Body of pancreas (tissue), 4 donors: Measurements from ENCODE around the gene ZNF200.

Experiments used
- CTCF ChIP-seq, 7 experiments: fragments of 450-650 bp in 4 of 7; fragments of 200-600 bp in 3 of 7; sonication (generic) in 3 of 7; IDR thresholded peaks; one replicate each; pipeline ENCODE4 v1.5.1; 2016 to 2019; ENCODE audit warnings: antibody characterized with exemption in 7 of 7
- POLR2A ChIP-seq, 3 donors: fragments of 450-650 bp; IDR thresholded peaks; one replicate each; pipeline ENCODE4 v1.6.1; 2016; ENCODE audit warnings: antibody characterized with exemption in 3 of 3, mild to moderate bottlenecking in 2 of 3

- TF ChIP-seq CTCF (IDR thresholded peaks at IDR 0.05) (no peak), POLR2A (IDR thresholded peaks at IDR 0.05) (no peak)
Measured at GRCh38 chr16:3256866-3257465, 22.0 kb upstream of the ZNF200 start.
